ENCODE measurements around the gene FBXO36.
"Not testable (repeated sequence)": the region's sequence is repeated elsewhere in the genome, so short reads cannot be mapped to it uniquely, and the experiment has no call there.

- not testable (repeated sequence) for TF ChIP-seq CTCF (IDR thresholded peaks at IDR 0.05; ENCODE audit: low read length); EZH2 (optimal IDR thresholded peaks at IDR 0.05; ENCODE audit: low read depth, low read length); EZH2phosphoT487 (IDR thresholded peaks at IDR 0.05; ENCODE audit: low read length)
Observed at GRCh38 chr2:229963596-229963995, 41.3 kb downstream of the FBXO36 start.

All from MM.1S (cell line).